GM21786 (cell line): ENCODE data around the gene STOX1.
A peak's percentile ranks its signal among the peaks of the same experiment; 100 is the strongest.
"Not testable (repeated sequence)": the region's sequence is repeated elsewhere in the genome, so short reads cannot be mapped to it uniquely, and the experiment has no call there.

ENCODE experiments used
- ATAC-seq: cut with Tn5 transposase; IDR thresholded peaks from one replicate; pipeline ENCODE4 v1.9.1; 2021; ENCODE audit not compliant: unreplicated experiment

The STOX1 gene

DNA sequence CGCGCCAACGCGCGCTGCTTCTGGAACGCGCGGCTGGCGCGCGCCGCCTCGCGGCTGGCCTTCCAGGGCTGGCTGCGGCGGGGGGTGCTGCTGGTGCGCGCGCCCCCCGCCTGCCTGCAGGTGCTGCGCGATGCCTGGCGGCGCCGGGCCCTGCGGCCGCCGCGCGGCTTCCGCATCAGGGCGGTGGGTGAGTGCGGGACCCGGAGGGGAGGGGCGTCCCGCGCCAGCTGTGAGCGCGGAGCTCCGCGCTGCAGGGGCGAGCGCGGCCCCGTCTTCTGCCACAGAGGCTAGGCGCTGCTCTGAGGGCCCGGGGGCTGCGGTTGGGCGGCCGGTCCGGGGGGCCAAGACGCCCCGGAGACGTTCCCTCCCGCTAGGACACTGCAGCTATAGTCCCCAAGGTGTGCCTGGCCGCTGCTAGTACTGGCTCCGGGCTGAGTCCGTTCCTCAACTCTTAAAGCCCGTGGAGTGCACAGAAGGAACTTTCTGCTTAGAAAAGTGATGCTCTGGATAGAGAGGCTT is 811 bp downstream of the STOX1 start:
- peak; percentile 39 for ATAC-seq

DNA sequence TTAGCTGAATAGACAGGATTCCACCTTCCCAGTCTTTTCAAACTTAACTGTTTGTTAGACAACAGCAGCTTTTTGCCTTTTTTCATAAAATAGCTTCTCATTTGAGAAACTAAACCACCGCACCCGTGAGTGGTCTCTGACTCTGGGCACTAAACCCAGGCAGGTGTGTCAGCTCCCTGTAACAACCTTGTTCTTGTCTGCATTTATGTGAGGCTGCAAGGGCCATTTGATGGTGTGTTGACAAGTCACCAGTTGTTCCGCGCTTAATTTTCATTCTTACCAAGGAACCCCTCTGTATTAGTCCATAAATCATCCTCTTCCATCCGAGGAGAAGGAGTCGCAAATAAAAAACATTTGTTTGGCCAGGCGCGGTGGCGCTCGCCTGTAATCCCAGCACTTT is 1.5 kb downstream of the STOX1 start:
- no peak for ATAC-seq

DNA sequence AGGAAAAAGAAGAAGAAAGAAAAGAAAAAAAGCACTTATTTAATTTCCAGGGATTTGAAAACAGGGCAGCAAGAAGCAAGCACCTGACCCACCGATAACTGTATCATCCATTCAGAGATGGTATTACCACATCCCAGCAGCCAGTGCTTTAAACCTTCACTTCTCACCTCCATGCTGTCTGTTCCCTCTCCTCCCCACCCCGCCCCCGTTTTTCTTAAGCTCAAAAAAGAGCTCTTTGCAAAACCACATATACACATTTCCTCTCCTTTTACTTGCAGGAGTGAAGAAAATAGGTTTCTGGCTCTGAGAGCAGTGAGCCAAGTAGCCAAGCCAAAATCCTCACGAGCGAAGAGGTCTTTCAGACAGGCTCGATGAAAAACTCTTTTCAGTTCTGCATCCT is 2.2 kb downstream of the STOX1 start:
- no peak for ATAC-seq

DNA sequence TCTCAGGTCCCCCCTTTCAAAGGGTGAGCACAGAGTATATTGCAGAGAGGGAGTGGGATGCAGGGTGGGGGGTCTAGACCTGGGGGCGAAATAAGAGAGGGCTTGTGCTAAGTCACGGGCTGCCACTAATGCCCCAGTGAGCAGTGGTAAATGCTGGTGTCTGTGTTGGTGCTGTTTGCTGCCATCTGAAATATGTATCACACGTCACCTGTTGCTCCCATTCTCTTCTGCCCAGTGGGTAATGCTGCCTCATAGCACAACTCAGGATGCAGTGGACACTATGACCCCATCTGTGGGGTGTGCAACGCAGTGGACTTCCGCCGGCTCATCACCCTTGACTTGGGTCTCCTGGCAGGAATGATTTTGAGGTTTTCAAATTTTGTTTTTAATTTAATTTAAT is 2.6 kb downstream of the STOX1 start:
- no peak for ATAC-seq

DNA sequence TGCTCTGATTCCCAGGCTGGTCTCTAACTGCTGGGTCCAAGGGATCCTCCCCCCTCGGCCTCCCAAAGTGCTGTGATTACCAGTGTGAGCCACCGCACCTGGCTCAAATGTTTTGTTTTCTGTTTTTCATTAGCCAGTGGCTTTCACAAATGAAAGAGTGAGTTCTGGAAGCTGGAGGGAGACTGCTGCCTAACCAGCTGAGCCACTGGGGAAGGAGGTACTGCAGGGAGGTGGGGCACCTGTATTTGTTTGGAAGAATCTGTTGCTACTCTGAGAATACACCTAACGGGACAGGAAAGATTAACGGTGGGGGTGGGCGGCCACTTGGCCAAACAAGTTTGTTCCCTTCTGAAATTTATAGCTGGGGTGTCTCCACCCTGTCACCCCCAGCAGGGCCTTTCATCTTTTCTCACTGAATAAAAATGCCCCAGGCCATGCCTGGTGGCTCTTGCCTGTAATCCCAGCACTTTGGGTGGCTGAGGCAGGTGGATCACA is 4.7 kb downstream of the STOX1 start:
- ATAC-seq: no peak

DNA sequence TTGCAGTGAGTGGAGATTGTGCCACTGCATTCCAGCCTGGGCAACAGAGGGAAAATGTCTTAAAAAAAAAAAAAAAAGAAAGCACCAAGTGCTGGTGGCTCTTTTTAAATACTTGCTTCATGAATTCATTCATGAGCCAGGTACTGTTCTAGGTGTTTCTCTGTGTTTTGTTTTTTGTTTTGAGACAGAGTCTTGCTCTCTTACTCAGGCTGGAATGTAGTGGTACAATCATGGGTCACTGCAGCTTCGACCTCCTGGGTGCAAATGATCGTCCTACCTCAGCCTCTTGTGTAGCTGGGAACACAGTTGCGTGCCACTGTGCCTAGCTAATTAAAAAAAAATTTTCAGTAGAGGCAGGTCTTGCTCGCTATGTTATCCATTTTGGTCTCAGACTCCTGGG is 5.3 kb downstream of the STOX1 start:
- ATAC-seq: no peak

DNA sequence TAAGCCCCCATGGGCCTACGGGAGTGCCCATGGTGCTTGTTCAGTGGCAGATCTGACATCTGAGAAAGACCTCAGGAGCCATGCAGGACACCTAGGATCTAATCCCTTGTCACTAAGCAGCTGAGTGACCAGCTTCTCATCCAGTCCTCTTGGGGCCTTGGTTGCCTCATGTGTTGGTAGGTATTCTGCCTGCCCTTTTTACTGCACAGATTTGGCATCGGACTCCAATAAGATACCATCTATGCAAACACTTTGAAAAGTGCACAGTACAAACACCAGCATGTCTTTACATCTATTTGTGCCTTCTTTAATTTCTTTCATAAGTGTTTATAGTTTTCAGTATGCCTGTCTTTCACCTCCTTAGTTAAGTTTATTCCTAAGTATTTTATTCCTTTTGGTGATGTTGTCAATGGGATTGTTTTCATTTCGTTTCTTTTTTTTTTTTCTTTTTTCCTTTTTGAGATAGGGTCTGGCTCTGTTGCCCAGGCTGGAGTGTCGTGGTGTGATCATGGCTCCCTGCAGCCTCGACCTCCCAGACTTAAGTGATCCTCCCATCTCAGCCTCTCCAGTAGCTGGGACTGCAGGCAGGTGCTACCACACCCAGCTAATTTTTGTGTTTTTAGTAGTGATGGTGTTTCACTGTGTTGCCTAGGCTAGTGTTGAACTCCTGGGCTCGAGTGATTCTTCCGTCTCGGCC is 10.4 kb downstream of the STOX1 start:
- ATAC-seq: no peak

DNA sequence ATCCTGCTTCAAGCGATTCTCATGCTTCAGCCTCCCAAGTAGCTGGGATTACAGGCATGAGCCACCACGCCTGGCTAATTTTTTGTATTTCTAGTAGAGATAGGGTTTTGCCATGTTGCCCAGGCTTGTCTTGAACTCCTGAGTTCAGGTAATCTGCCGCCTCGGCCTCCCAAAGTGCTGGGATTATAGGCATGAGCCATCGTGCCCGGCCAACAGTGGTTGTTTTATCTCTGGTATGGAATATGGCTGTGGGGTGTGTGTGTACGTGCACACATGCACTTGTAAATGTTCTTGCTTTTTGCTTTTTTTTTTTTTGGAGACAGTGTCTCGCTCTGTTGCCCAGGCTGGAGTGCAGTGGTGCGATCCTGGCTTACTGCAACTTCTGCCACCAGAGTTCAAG is 13.3 kb downstream of the STOX1 start:
- not testable (repeated sequence) for ATAC-seq

DNA sequence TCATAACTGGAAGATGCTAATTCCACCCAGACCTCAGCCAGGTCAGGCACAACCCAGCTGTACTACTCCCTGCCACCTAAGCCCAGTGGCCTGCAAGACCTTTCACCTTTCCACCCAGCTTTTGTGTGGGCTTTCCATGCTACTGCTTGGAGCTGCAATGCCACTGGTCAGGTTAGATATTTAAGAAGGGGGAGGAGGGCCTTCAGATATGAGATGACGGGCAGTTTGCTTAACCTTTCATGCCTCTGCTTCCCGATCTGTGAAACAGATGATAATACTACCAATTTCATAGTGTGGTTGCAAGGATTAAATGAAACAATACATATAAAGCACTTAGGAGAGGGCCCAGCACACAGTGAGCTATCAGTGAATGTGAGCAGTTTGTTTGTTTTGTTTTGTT is 20.9 kb downstream of the STOX1 start:
- no peak for ATAC-seq

DNA sequence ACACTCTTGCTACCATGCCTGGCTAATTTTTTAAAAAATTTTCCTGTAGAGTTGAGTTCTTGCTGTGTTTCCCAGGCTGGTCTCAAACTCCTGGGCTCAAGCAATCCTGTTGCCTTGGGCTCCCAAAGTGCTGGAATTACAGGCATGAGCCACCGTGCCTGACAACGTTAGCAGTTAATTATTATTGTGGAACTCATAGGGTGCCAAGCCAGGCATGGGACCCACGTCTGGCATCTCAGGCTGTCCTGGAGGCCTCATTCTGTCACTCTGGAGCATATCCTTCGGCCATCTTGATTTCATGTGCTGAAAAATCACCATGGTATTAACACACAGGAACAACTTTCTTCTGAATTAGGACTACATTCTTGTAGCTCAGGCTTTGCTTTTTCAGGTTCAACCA is 21.5 kb downstream of the STOX1 start:
- no peak for ATAC-seq

DNA sequence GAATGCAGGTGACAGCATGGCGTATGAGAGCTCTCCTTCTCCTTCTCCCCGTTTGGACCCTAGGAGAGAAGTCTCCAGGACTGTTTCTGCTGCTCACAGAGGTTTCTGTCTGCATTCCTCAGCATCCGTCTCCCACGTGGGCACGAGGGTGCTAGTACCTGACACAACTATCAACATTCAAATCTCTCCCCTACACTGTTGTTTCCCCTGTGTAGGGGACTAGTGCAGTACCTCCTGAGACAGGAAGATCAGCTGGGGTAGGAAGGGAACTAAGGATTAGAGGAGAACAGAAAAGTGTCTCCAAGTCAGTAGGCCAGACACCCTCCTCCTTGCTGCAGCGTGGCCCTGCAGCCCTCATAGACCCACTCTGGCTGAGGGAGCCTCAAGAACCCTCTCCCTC is 29.0 kb downstream of the STOX1 start:
- no peak for ATAC-seq

DNA sequence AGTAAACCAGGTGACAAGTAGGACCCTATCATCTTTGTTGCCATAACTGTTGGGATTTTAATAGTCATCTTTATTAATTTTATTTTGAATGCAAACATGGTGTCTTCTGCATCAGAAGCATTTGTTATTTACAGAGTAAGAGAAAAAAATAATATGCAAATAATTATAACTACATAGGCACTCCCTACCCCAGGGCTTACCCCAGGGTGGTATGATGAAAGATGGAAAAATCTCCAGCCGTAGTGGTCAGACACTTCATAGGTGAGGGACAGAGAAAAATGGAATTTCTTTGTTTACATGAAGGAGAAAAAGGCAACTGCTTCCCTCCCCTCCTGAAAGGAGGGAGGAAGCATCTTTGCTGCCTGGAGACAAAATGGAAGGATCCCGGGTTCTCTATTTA is 29.7 kb downstream of the STOX1 start:
- ATAC-seq: no peak

DNA sequence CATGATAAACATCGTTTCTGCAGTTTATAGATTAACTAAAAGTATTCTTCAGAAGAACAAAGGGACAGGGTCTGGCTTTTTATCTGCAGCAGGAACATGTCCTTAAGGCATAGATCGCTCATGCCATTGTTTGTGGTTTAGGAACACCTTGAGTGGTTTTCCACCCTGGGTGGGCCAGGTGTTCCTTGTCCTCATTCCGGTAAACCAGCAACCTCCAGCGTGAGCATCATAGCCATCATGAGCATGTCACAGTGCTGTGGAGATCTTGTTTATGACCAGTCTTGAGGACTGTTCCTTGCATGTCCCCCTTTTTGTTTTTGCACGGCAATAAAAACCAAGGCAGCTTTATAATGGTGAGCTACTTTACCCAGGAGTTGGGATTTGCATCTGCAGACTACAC is 33.9 kb downstream of the STOX1 start:
- ATAC-seq: no peak

DNA sequence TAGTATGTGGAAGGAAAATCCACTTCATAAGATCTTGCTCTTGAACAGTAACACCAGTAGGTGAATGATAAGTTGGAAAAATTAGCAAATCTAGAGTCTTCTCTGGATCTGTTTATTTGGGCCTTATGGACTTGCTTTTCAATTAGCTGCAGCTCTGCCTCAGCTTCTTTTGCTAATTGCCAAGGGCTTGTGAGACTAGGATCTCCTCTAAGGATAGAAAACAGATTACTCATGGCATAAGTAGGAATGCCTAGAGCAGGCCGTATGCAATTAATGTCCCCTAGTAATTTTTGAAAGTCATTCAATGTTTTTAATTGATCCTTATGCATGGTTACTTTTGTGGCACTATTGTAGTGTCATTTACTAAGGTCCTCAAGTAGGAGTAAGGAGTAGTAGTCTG is 37.3 kb downstream of the STOX1 start:
- no peak for ATAC-seq

DNA sequence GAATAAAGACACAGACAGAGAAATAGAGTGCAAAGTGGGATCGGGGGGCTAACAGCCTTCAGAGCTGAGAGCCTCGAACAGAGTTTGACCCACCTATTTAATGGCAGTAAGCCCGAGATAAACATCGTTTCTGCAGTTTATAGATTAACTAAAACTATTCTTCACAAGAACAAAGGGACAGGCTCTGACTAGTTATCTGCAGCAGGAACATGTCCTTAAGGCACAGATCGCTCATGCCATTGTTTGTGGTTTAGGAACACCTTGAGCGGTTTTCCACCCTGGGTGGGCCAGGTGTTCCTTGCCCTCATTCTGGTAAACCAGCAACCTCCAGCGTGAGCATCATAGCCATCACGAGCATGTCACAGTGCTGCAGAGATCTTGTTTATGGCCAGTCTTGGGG is 40.8 kb downstream of the STOX1 start:
- ATAC-seq: not testable (repeated sequence)

DNA sequence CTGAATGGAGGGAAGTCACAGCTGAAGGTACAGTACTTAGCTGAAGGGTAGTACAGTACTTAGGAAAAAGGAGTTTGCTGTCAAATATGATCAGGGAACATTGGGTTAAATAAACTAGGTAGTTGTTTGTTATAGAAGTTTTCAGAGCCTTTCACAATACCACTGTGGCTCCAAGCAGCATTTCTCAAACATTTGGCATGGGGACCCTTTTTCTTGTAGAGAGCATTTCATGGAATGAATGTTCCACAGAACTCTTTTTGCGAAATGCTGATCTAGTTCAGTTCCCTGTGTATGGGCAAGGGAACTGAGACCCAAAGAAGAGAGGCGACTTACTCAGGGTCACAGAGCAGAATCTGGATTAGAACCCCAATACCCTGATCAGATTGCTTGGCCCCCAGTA is 42.3 kb downstream of the STOX1 start:
- ATAC-seq: no peak

DNA sequence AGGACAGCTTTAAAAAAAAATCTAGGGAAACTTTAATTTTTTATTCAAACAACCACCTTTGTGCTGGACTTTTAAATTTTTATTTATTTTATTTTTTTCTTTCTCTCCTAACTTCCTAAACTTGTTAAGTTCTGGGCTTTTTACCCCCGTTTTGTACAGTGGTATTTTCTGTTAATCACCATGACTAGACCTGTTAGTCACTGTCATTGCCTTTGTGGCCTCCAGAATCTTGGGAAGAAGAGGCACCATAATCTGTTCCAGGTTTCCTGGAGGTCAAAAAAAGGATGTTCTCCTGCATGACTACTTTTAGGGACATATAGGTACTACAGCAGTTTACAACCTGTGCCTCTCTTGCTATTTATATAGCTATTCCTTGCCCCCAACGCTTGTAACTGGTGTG is 42.7 kb downstream of the STOX1 start:
- no peak for ATAC-seq

DNA sequence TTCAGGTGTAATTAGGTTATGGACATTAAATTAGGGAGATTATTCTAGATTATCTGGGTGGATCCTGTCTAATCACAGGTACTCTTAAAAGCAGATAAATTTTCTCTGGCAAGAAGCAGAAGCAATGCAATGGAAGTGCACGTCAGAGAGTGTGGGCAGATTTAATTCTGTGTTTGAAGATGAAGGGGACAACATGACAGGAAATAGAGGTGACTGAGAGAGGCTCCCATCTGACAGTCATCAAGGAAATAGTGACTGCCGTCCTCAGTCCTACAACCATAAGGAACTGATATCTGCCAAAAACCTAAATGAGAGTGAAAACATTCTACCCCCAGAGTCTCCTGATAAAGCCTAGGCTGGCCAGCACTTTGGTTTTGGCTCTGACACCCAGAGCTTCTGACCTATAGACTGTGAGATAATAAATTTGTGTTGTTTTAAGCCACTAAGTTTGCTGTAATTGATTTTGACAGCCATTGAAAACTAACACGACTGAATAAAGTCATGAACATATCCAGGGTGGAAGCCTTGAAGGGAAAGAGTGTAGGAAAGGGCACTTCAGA is 43.3 kb downstream of the STOX1 start:
- ATAC-seq: no peak

DNA sequence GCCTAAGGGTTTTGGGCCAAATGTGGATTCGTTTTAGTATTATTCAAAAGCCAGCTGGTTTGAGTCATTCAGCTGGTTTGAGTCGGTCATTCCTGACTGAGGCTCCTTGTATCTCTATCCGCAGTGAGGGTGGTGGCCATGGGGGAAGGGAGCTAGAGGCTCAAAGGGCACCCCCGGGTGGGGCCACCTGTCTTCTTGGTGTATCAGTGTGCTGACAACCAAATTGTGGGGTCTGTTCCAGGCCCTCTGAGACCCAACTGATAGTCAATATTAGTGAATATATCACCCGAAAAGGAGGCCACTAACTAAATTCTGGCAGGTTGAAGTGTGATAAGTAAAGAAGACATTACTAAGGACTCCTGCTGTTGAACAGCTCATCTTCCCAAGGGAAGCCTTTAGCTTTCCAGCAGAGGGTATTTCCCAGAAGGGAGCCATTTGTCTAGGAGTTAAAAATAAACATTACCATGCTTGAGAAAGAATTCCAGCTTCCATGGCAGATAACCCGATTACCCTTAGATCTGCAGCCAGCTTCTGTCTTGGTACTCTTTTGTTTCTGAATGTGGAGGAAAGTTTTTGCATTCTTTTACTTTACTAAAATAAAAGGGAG is 43.9 kb downstream of the STOX1 start:
- ATAC-seq: no peak

DNA sequence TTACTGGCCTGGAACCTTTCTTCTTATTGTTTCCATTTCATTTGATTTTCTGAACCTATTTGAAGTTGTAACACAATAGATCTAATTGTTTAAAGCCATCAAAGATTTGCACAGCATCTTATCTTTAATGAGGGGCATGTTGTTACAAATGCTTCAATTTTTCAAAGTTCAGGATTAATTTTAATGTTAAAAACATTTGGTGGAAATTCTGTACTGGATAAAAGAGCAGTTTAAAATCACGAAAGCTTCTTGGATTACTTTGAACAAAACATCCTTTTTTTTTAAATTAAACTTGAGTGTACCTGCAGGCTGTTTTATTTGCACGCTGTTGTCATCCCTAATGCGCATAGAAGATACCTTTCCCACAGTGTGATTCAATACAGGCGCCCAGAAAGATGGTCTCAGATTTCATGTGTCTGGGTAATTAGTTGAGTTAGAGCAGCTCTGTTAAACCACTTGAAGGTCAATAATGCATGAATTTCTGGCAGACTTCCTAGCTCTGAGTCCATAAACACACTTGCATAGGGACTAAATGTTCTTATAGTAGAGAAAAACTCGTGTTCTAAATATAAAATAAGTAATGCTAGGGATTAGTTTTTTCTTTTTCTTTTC is 44.5 kb downstream of the STOX1 start:
- ATAC-seq: no peak

DNA sequence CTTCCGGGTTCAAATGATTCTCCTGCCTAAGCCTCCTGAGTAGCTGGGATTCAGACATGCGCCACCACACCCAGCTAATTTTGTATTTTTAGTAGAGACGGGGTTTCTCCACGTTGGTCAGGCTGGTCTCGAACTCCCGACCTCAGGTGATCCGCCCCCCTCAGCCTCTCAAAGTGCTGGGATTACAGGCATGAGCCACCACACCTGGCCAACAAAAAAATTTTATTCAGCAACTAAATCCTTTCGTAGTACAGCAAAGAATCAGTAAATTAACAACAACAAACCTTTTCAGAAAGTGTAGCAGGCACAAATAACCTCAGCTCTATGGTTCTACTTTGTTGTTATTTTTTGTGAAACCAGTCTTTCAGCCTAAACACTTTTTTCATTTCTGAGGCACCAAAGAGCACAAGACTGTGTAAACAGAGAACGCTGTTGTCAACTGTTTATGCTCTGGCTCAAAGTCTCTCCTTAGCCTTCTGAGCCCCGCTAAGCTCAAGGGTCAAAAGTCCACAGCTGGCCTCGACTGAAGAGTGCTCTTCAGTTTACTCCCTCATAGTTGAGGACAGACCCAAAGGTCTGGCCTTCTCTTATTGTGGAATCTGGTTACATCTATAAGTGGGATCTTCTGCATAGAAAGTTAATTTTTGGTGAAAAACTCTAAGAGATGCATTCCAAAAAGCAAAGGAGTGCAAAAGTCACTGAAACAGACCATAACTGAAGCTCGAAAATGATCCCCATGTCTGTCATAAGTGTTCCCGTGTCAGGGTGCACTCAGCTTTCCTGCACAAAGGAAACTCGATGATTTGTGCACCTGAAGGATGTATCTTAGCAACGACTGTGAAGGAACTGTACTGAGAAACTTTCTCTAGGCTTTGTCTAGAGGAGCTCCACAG is 49.2 kb downstream of the STOX1 start:
- ATAC-seq: no peak
